Fibroblast of lung (primary cell): Measurements from ENCODE around the gene MAN2B2. TPM values are rescaled to one million over a fixed set of nuclear protein-coding genes. Genes with fewer than 3 reads are reported as not detected.

Source experiments
- DNase-seq, 2 donors: peaks; one replicate each; pipeline versions ENCODE4 v3.0.0 to v3.0.0-alpha.2; 2010; ENCODE audit warnings: low read depth in 2 of 2
- H2AFZ ChIP-seq: 2 replicates; pipeline ENCODE4 v1.5.1; 2012; ENCODE audit warnings: low read length, control low read depth, inconsistent platforms
- H3K27ac ChIP-seq: 2 replicates; pipeline ENCODE4 v1.5.1; 2011; ENCODE audit warnings: low read length, control low read depth; ENCODE audit not compliant: insufficient read depth
- H3K27me3 ChIP-seq: 2 replicates; pipeline ENCODE4 v1.5.1; 2011; ENCODE audit warnings: mild to moderate bottlenecking, low read length; ENCODE audit not compliant: control insufficient read depth, insufficient read depth
- H3K36me3 ChIP-seq: 2 replicates; pipeline ENCODE4 v1.5.1; 2011; ENCODE audit warnings: low read length; ENCODE audit not compliant: control insufficient read depth, insufficient read depth
- H3K4me1 ChIP-seq: 2 replicates; pipeline ENCODE4 v1.5.1; 2011; ENCODE audit warnings: low read length; ENCODE audit not compliant: control insufficient read depth, insufficient read depth; ENCODE audit errors: extremely low read depth
- H3K4me2 ChIP-seq: 2 replicates; pipeline ENCODE4 v1.5.1; 2011; ENCODE audit warnings: low read length, control low read depth; ENCODE audit not compliant: insufficient read depth; ENCODE audit errors: extremely low read depth
- H3K4me3 ChIP-seq, 4 experiments: fragments of 200-600 bp in 1 of 4; sonication (generic) in 1 of 4; replicated peaks in 1 of 4; 2 replicates each; pipeline ENCODE4 v1.5.1; 2011 to 2016; ENCODE audit warnings: low read length in 4 of 4, low read depth in 3 of 4, mild to moderate bottlenecking in 3 of 4, control low read depth in 2 of 4, inconsistent platforms in 1 of 4, mixed read lengths in 1 of 4; ENCODE audit not compliant: insufficient read depth in 1 of 4; ENCODE audit errors: control extremely low read depth in 1 of 4
- H3K79me2 ChIP-seq: 2 replicates; pipeline ENCODE4 v1.5.1; 2012; ENCODE audit warnings: mild to moderate bottlenecking, low read length, inconsistent platforms; ENCODE audit not compliant: control insufficient read depth, insufficient read depth
- H3K9ac ChIP-seq: 2 replicates; pipeline ENCODE4 v1.5.1; 2011; ENCODE audit warnings: mild to moderate bottlenecking, low read length, control low read depth; ENCODE audit not compliant: insufficient read depth
- H3K9me3 ChIP-seq: 2 replicates; pipeline ENCODE4 v1.5.1; 2012; ENCODE audit warnings: low read depth, low read length; ENCODE audit not compliant: control insufficient read depth, insufficient read depth
- H4K20me1 ChIP-seq: 2 replicates; pipeline ENCODE4 v1.5.1; 2011; ENCODE audit warnings: low read length; ENCODE audit not compliant: control insufficient read depth, insufficient read depth; ENCODE audit errors: extremely low read depth
- CTCF ChIP-seq, 2 donors: IDR thresholded peaks in 1 of 2; conservative IDR thresholded peaks in 1 of 2; 1 replicate in 1 of 2; 2 replicates in 1 of 2; pipeline ENCODE4 v1.5.1; 2011 to 2012; ENCODE audit warnings: low read length in 2 of 2, control low read depth in 1 of 2, inconsistent platforms in 1 of 2, low read depth in 1 of 2, mild to moderate bottlenecking in 1 of 2
- EZH2 ChIP-seq: IDR thresholded peaks from 2 replicates; pipeline ENCODE4 v1.5.1; 2012; ENCODE audit warnings: low read length, control low read depth, mild to moderate bottlenecking; ENCODE audit errors: missing control alignments
- polyA plus RNA-seq, 2 donors: library from polyadenylated mRNA; depleted of rRNA in 1 of 2; stranded (reverse) in 1 of 2; unstranded in 1 of 2; fragments of >200 nt; gene quantifications; 2 replicates each; pipeline ENCODE4 v1.2.1, GENCODE V29; 2011 to 2012; ENCODE audit warnings: missing spikeins in 1 of 2
- total RNA-seq: library from RNA; depleted of rRNA; stranded (reverse); fragments of >200 nt; gene quantifications from 2 replicates; pipeline ENCODE4 v1.2.1, GENCODE V29; 2014

Gene MAN2B2
- total and polyA plus RNA-seq, 2 donors (not counting 1 experiment from before 2014, with no cell fraction given) = 19.0 to 27.2 TPM

DNA sequence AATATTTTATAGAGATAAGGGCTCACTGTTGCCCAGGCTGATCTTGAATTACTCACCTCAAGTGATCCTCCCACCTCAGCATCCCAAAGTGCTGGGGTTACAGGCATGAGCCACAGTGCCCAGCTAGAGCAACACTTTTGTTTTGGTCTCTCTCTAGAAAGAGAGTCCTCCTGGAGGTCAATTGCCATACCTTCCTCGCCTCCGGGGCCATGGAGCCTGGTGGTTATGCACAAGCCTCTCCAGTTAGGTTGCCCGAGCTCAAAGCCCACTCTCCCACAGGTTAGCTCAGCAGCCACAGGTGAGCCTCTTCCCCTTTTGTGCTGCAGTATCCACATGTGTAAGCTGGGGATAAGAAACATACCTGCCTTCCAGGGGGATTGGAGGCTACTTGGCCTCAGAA, 24.2 kb upstream of the MAN2B2 start:
- no peak overlapping the region for H3K4me2 ChIP-seq
- H2AFZ ChIP-seq = no peak overlapping the region

DNA sequence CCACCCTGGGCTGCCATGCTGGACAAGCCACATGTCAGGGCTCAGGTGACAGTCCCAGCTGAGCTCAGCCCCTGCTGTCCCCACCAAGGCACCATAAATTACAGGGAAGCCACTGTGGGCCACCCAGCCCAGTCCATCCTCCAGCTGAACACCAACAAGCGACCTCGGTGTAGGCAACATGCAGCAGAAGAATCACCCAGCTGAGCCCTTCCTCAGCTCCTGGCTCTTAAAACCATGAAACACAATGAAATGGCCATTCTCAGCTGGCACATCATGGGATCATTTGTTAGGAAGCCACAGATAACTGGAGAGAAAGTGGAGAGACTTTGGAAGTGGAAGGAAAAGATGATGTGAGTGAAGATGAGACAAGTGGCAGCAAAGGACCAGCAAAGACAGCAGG, 23.3 kb upstream of the MAN2B2 start:
- no peak overlapping the region for H3K9ac ChIP-seq
- no peak for DNase-seq
- no peaks in the 10 kb centered on the region for H3K79me2 ChIP-seq
- TF ChIP-seq CTCF (conservative IDR thresholded peaks at IDR 0.05 in 1 of 2, IDR thresholded peaks at IDR 0.05 in 1 of 2; ENCODE audit: low read depth in 1 of 2, low read length in 2 of 2) (no peak), EZH2 (no peak)
- H4K20me1 ChIP-seq = no peaks in the 10 kb centered on the region
- H3K4me2 ChIP-seq = no peak overlapping the region
- no peaks in the 10 kb centered on the region for H3K36me3 ChIP-seq
- no peaks in the 10 kb centered on the region for H3K9me3 ChIP-seq
- no peaks in the 10 kb centered on the region for H3K4me1 ChIP-seq
- no peak overlapping the region for H3K27ac ChIP-seq
- H2AFZ ChIP-seq = no peak overlapping the region
- peaks cover 5% of the 10 kb centered on the region for H3K27me3 ChIP-seq
- H3K4me3 ChIP-seq = no peak overlapping the region

More for the DNA sequence above, 24.2 kb upstream of the MAN2B2 start:
- Histone ChIP-seq H3K27ac (no peak overlapping the region), H3K4me3 (no peak overlapping the region), H3K79me2 (no peaks in the 10 kb centered on the region), H3K9ac (no peak overlapping the region), H4K20me1 (no peaks in the 10 kb centered on the region), H3K27me3 (no peaks in the 10 kb centered on the region), H3K4me1 (no peaks in the 10 kb centered on the region), H3K36me3 (no peaks in the 10 kb centered on the region), H3K9me3 (no peaks in the 10 kb centered on the region)
- no peak for TF ChIP-seq CTCF (conservative IDR thresholded peaks at IDR 0.05 in 1 of 2, IDR thresholded peaks at IDR 0.05 in 1 of 2; ENCODE audit: low read depth in 1 of 2, low read length in 2 of 2)
- TF ChIP-seq EZH2 = no peak
- DNase-seq = no peak

GRCh38 chr4:6555519-6555918, 19.5 kb upstream of the MAN2B2 start:
- no peak overlapping the region for H3K9ac ChIP-seq
- H3K9me3 ChIP-seq = no peaks in the 10 kb centered on the region
- H4K20me1 ChIP-seq = no peaks in the 10 kb centered on the region
- no peak overlapping the region for H2AFZ ChIP-seq
- peaks cover 11% of the 10 kb centered on the region for H3K27me3 ChIP-seq
- TF ChIP-seq CTCF (conservative IDR thresholded peaks at IDR 0.05 in 1 of 2, IDR thresholded peaks at IDR 0.05 in 1 of 2; ENCODE audit: low read depth in 1 of 2, low read length in 2 of 2) (no peak), EZH2 (no peak)
- no peaks in the 10 kb centered on the region for H3K79me2 ChIP-seq
- H3K36me3 ChIP-seq = no peaks in the 10 kb centered on the region
- H3K27ac ChIP-seq = no peak overlapping the region
- H3K4me3 ChIP-seq = no peak overlapping the region
- H3K4me1 ChIP-seq = no peaks in the 10 kb centered on the region
- no peak for DNase-seq
- H3K4me2 ChIP-seq = no peak overlapping the region
